Smooth muscle cell of bladder (primary cell): ENCODE data around the gene TMEM50B. TPM values are rescaled to one million over a fixed set of nuclear protein-coding genes. Genes with fewer than 3 reads are reported as not detected.

ENCODE experiments used
- total RNA-seq: library from RNA; depleted of rRNA; stranded (reverse); fragments of >200 nt; gene quantifications from 2 replicates; pipeline ENCODE4 v1.2.3, GENCODE V29; 2014

TMEM50B gene
- 22.0 and 32.1 TPM in 2 replicates for total RNA-seq

DNA sequence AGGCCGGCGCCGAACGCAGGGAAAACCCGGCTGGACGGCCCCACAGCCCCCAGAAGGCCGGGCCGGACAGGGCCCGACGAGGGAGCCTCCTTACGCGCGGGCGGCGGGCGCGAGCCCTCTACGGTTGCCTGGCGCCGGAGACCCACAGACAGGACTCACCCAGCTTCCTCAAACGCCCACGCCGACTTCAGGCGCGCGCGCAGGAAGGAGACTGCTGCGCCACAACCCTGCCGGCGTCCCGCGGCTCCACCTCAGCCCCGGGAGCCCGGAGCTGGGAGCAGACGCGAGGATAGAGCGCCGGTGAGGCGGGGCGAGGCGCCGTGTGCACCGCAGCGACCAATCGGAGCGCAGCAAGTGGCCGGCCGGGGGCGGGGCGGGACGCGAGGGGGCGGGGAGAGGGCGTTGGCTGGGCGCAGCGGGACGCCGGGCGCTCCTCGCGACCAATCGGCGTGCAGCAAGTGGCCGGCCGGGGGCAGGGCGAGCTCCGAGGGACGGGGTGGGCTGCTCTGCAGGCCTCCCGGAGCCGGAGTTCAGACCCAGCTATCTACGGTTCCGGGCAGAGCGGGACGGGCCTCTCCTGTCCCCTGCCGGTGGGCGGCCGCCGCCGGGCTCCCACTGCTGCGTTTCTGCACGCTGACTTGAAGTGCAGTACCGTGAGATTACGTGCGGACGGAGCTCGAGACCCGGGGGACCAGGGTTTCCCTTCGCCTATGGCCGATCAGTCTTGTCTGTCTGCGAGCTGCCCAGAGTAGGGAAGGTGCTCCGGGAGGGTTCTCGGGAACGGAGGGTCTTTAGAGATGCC is at the start of gene TMEM50B:
Gene TMEM50B (minus strand): TSS at position 296 of the 802 bp plus-strand sequence. CDS start 11,089 bp downstream, outside the sequence.

DNA sequence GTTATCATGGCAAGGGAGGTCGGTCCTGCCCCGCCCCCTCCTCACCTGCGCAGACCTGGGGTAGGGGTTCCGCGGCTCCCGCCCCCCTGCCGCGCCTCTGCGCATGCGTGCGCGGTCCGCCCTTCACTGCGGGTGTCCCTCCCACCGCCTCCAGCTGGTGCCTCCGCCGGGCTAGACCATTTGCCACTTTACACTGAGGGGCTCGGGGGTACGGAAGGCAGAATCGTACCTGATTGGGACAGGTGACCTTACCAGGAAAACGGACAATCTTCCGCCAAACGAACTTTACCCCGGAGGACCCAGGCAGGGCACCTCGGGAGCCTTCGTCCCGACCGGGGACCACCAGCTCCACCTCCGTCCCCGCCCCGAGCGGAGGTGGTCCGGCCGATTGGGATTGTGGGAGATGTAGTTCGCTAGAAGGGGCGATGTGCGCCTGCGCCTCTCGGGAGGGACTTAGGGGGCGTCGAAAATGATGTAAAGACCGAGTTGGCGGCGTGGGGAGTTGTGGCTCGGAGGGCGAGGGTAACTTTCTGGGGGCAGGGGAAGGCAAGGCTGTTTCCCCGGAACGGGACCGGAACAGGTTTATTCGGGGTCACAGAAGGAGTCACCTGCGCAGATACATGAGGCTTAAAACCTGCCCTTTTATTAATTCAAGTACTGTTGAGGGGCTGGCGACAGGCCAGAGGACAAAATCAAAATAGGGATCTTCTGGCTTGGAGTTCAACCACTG is 11.8 kb upstream of the TMEM50B start, which contains the start of gene DNAJC28:
Gene DNAJC28 (minus strand): TSS at position 344 of the 730 bp plus-strand sequence. CDS start 2,323 bp downstream, outside the sequence.

DNA sequence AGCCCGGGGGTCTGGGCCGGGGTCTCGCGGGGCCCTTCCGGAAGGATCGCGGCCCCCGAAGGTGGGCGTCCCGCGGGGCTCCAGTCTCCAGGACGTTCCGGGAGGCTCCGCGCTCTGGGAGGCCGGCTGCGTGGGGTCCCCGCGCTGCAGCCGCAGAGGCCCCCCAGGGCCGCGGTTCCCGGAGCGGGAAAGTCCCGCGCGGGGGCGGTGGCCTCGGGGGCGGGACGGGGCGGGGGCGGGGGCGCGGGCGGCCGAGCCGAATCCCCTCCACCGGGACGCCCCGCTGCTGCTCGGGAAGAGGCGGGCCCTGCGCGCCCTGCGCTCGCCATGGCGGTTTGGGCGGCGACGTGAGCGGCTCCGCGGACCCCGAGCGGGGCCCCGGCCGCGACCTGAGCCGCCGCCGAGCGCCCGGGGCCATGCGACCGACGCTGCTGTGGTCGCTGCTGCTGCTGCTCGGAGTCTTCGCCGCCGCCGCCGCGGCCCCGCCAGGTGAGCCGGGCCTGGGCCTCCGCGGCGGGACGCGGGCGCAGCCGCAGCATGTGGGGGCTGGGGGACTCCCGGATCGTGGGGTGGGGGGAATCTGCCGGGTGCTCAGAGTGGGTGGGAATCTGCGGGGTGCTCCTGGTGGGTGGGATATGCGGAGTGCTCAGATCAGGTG is 76.5 kb downstream of the TMEM50B start, which contains the start of gene IFNGR2:
Gene IFNGR2 (plus strand): TSS at position 286 of the 658 bp plus-strand sequence. CDS start 131 bp downstream, at position 417.

Other genes starting within 250 kb of the TMEM50B start
- gene IL10RB, start 213.6 kb downstream of the TMEM50B start, total RNA-seq, result 67.6 and 67.7 TPM in 2 replicates
- gene IFNAR1, start 155.0 kb downstream of the TMEM50B start, total RNA-seq, result 10.1 and 15.9 TPM in 2 replicates
- 51.2 and 69.2 TPM in 2 replicates for gene IFNGR2, start 76.6 kb downstream of the TMEM50B start, total RNA-seq
- gene DNAJC28, start 11.7 kb upstream of the TMEM50B start, total RNA-seq, result 1.4 and 1.5 TPM in 2 replicates
- gene GART, start 62.1 kb upstream of the TMEM50B start, total RNA-seq, result 39.4 and 43.0 TPM in 2 replicates
- 104 and 115 TPM in 2 replicates for gene SON, start 63.1 kb upstream of the TMEM50B start, total RNA-seq
- 8.7 and 9.8 TPM in 2 replicates for gene DONSON, start 108.7 kb upstream of the TMEM50B start, total RNA-seq
- gene CRYZL1, start 161.8 kb upstream of the TMEM50B start, total RNA-seq, result 24.7 and 27.9 TPM in 2 replicates
- 40.2 and 45.0 TPM in 2 replicates for gene ITSN1, start 162.5 kb upstream of the TMEM50B start, total RNA-seq